ENCODE results near the gene IFT81.

Gene IFT81

GRCh38 chr12:110107369-110108281 lies 16.5 kb upstream of the IFT81 start:
- no peaks in the 10 kb centered on the region for H3K4me1 ChIP-seq (ENCODE audit: low read length)
- no peaks in the 10 kb centered on the region for H3K9me3 ChIP-seq (replicated peaks; ENCODE audit: insufficient read depth, low read length)
- H3K36me3 ChIP-seq (replicated peaks; ENCODE audit: insufficient read depth, low read length): no peaks in the 10 kb centered on the region
- H3K4me2 ChIP-seq (ENCODE audit: low read depth, low read length): no peak overlapping the region
- no peaks in the 10 kb centered on the region for H4K20me1 ChIP-seq (ENCODE audit: insufficient read depth, low read length)
- H3K79me2 ChIP-seq (ENCODE audit: low read length): no peaks in the 10 kb centered on the region
- no peak overlapping the region for H3K27ac ChIP-seq (ENCODE audit: low read length)
- no peak overlapping the region for H3K9ac ChIP-seq (ENCODE audit: low read length)
- no peaks in the 10 kb centered on the region for H3K9me2 ChIP-seq (replicated peaks; ENCODE audit: insufficient read depth, low read length)
- H3K4me3 ChIP-seq (ENCODE audit: low read length): no peak overlapping the region
- H2AFZ ChIP-seq (ENCODE audit: low read length): no peak overlapping the region
- H3K27me3 ChIP-seq (replicated peaks; ENCODE audit: insufficient read depth, low read length): no peaks in the 10 kb centered on the region
- DNase-seq: no peak
- H3F3A ChIP-seq (ENCODE audit: insufficient read depth, low read length): no peaks in the 10 kb centered on the region
- TF ChIP-seq EZH2 (optimal IDR thresholded peaks at IDR 0.05; ENCODE audit: low read depth, low read length): no peak
- TF ChIP-seq CTCF (IDR thresholded peaks at IDR 0.05; ENCODE audit: low read length): no peak
- TF ChIP-seq EZH2phosphoT487 (IDR thresholded peaks at IDR 0.05; ENCODE audit: low read length): no peak

- Histone ChIP-seq H3K4me1 (ENCODE audit: low read length) (no peaks in the 10 kb centered on the region), H3K27me3 (replicated peaks; ENCODE audit: insufficient read depth, low read length) (no peaks in the 10 kb centered on the region), H3K9ac (ENCODE audit: low read length) (no peak overlapping the region), H3K27ac (ENCODE audit: low read length) (no peak overlapping the region), H3K9me2 (replicated peaks; ENCODE audit: insufficient read depth, low read length) (no peaks in the 10 kb centered on the region), H3K4me2 (ENCODE audit: low read depth, low read length) (no peak overlapping the region), H3K36me3 (replicated peaks; ENCODE audit: insufficient read depth, low read length) (no peaks in the 10 kb centered on the region), H3K9me3 (replicated peaks; ENCODE audit: insufficient read depth, low read length) (no peaks in the 10 kb centered on the region), H2AFZ (ENCODE audit: low read length) (no peak overlapping the region), H3K79me2 (ENCODE audit: low read length) (no peaks in the 10 kb centered on the region), H4K20me1 (ENCODE audit: insufficient read depth, low read length) (no peaks in the 10 kb centered on the region), H3F3A (ENCODE audit: insufficient read depth, low read length) (no peaks in the 10 kb centered on the region), H3K4me3 (ENCODE audit: low read length) (no peak overlapping the region)
- no peak for TF ChIP-seq CTCF (IDR thresholded peaks at IDR 0.05; ENCODE audit: low read length)
- TF ChIP-seq EZH2phosphoT487 (IDR thresholded peaks at IDR 0.05; ENCODE audit: low read length): no peak
- TF ChIP-seq EZH2 (optimal IDR thresholded peaks at IDR 0.05; ENCODE audit: low read depth, low read length): no peak
- no peak for DNase-seq
Observed at GRCh38 chr12:110108309-110109036, 15.7 kb upstream of the IFT81 start.

GRCh38 chr12:110109037-110109836 lies 14.9 kb upstream of the IFT81 start:
- no peaks in the 10 kb centered on the region for H3K9me2 ChIP-seq (replicated peaks; ENCODE audit: insufficient read depth, low read length)
- H3K4me2 ChIP-seq (ENCODE audit: low read depth, low read length): no peak overlapping the region
- H2AFZ ChIP-seq (ENCODE audit: low read length): no peak overlapping the region
- no peaks in the 10 kb centered on the region for H3K36me3 ChIP-seq (replicated peaks; ENCODE audit: insufficient read depth, low read length)
- H3K9ac ChIP-seq (ENCODE audit: low read length): no peak overlapping the region
- TF ChIP-seq EZH2phosphoT487 (IDR thresholded peaks at IDR 0.05; ENCODE audit: low read length) (no peak), CTCF (IDR thresholded peaks at IDR 0.05; ENCODE audit: low read length) (no peak)
- H3F3A ChIP-seq (ENCODE audit: insufficient read depth, low read length): no peaks in the 10 kb centered on the region
- H3K79me2 ChIP-seq (ENCODE audit: low read length): no peaks in the 10 kb centered on the region
- no peak overlapping the region for H3K4me3 ChIP-seq (ENCODE audit: low read length)
- H3K4me1 ChIP-seq (ENCODE audit: low read length): no peaks in the 10 kb centered on the region
- H4K20me1 ChIP-seq (ENCODE audit: insufficient read depth, low read length): no peaks in the 10 kb centered on the region
- H3K9me3 ChIP-seq (replicated peaks; ENCODE audit: insufficient read depth, low read length): no peaks in the 10 kb centered on the region
- no peaks in the 10 kb centered on the region for H3K27me3 ChIP-seq (replicated peaks; ENCODE audit: insufficient read depth, low read length)
- no peak for DNase-seq
- H3K27ac ChIP-seq (ENCODE audit: low read length): no peak overlapping the region
